GM12891 (cell line): ENCODE results near the gene YKT6.

Source experiments
- PAX5 ChIP-seq: IDR thresholded peaks from 2 replicates; pipeline ENCODE4 v1.6.1; 2011; ENCODE audit warnings: low read length, moderate library complexity, mild to moderate bottlenecking; ENCODE audit not compliant: insufficient read depth, severe bottlenecking
- POLR2A ChIP-seq: IDR thresholded peaks from 2 replicates; pipeline ENCODE4 v1.6.1; 2011; ENCODE audit warnings: low read depth, low read length, control low read depth
- POLR2AphosphoS5 ChIP-seq: IDR thresholded peaks from 2 replicates; pipeline ENCODE4 v1.6.1; 2011; ENCODE audit warnings: low read depth, low read length, control low read depth
- SPI1 ChIP-seq: IDR thresholded peaks from 2 replicates; pipeline ENCODE4 v1.6.1; 2011; ENCODE audit warnings: low read depth, low read length, control low read depth
- TAF1 ChIP-seq: IDR thresholded peaks from 2 replicates; pipeline ENCODE4 v1.6.1; 2011; ENCODE audit warnings: low read depth, low read length, control low read depth

- TF ChIP-seq POLR2AphosphoS5 (no peak), TAF1 (no peak), POLR2A (no peak), SPI1 (no peak), PAX5 (no peak)
These were observed 28.8 kb downstream of the YKT6 start for GRCh38 chr7:44229546-44230105.
